Measurements from ENCODE around the gene SMIM41.

SMIM41 gene

GRCh38 chr12:52050116-52050757, 29.3 kb upstream of the SMIM41 start:
- peak overlapping the region; percentile 35 for H3K27ac ChIP-seq
- DNase-seq (ENCODE audit: low read depth, low spot score) = no peak

GRCh38 chr12:52050758-52051541, 28.6 kb upstream of the SMIM41 start, which contains the start of gene NR4A1:
NR4A1 (plus strand) TSS chr12:52051442; CDS start chr12:52054329, 2,887 bp downstream.
- H3K27ac ChIP-seq = peak within 1 kb of the TSS; percentile 35
- DNase-seq (ENCODE audit: low read depth, low spot score) = no peak

GRCh38 chr12:52052468-52053186, 26.9 kb upstream of the SMIM41 start:
- no peak for DNase-seq (ENCODE audit: low read depth, low spot score)
- H3K27ac ChIP-seq = no peak overlapping the region

GRCh38 chr12:52053536-52054209, 25.8 kb upstream of the SMIM41 start:
- H3K27ac ChIP-seq = no peak overlapping the region
- no peak for DNase-seq (ENCODE audit: low read depth, low spot score)

- H3K27ac ChIP-seq = no peak overlapping the region
- no peak for DNase-seq (ENCODE audit: low read depth, low spot score)
These were observed 25.2 kb upstream of the SMIM41 start for GRCh38 chr12:52054231-52054832.

GRCh38 chr12:52054833-52055730, 24.4 kb upstream of the SMIM41 start:
- H3K27ac ChIP-seq = no peak overlapping the region
- no peak for DNase-seq (ENCODE audit: low read depth, low spot score)

GRCh38 chr12:52055731-52056711, 23.5 kb upstream of the SMIM41 start:
- no peak for DNase-seq (ENCODE audit: low read depth, low spot score)
- no peak overlapping the region for H3K27ac ChIP-seq

GRCh38 chr12:52056801-52057637, 22.5 kb upstream of the SMIM41 start:
- no peak for DNase-seq (ENCODE audit: low read depth, low spot score)

GRCh38 chr12:52057638-52058576, 21.6 kb upstream of the SMIM41 start:
- H3K27ac ChIP-seq = no peak overlapping the region

More at GRCh38 chr12:52056801-52057637, 22.5 kb upstream of the SMIM41 start:
- no peak overlapping the region for H3K27ac ChIP-seq

GRCh38 chr12:52058631-52059361, 20.7 kb upstream of the SMIM41 start:
- no peak overlapping the region for H3K27ac ChIP-seq
- DNase-seq (ENCODE audit: low read depth, low spot score) = no peak

More at GRCh38 chr12:52057638-52058576, 21.6 kb upstream of the SMIM41 start:
- DNase-seq (ENCODE audit: low read depth, low spot score) = no peak

- DNase-seq (ENCODE audit: low read depth, low spot score) = no peak
- H3K27ac ChIP-seq = no peak overlapping the region
These were observed 19.7 kb upstream of the SMIM41 start for GRCh38 chr12:52059582-52060497.

GRCh38 chr12:52060498-52061177, 18.9 kb upstream of the SMIM41 start:
- no peak for DNase-seq (ENCODE audit: low read depth, low spot score)
- no peak overlapping the region for H3K27ac ChIP-seq

GRCh38 chr12:52061470-52062166, 17.9 kb upstream of the SMIM41 start:
- no peak overlapping the region for H3K27ac ChIP-seq
- no peak for DNase-seq (ENCODE audit: low read depth, low spot score)
